Memory B cell (primary cell): Measurements from ENCODE around the gene TET3.

Experiments
- ATAC-seq: fragments of 150-1000 bp; cut with Tn5 transposase; 2 replicates; pipeline ENCODE4 v1.10.0; 2021; ENCODE audit warnings: low read depth, mild to moderate bottlenecking, moderate library complexity
- DNase-seq, 2 donors: peaks; one replicate each; pipeline ENCODE4 v3.0.0; 2022; ENCODE audit warnings: low spot score in 2 of 2
- H3K27ac Mint-ChIP-seq: one replicate; pipeline ENCODE4 v1.8.0; 2022; ENCODE audit warnings: mild to moderate bottlenecking, moderate library complexity, mixed read lengths
- H3K27me3 Mint-ChIP-seq: one replicate; pipeline ENCODE4 v1.8.0; 2022; ENCODE audit warnings: mixed read lengths
- H3K36me3 Mint-ChIP-seq: one replicate; pipeline ENCODE4 v1.8.0; 2022; ENCODE audit warnings: mild to moderate bottlenecking, mixed read lengths
- H3K4me1 Mint-ChIP-seq: one replicate; pipeline ENCODE4 v1.8.0; 2022; ENCODE audit warnings: mixed read lengths
- H3K4me3 Mint-ChIP-seq: one replicate; pipeline ENCODE4 v1.8.0; 2022; ENCODE audit warnings: mild to moderate bottlenecking, moderate library complexity, mixed read lengths
- H3K9me3 Mint-ChIP-seq: one replicate; pipeline ENCODE4 v1.8.0; 2022; ENCODE audit warnings: mixed read lengths

TET3 gene

GRCh38 chr2:73971722-73972121 lies 13.0 kb upstream of the TET3 start:
- peaks cover 30% of the 10 kb centered on the region for H3K4me1 Mint-ChIP-seq
- no peaks in the 10 kb centered on the region for H3K9me3 Mint-ChIP-seq
- ATAC-seq: no peak
- peak overlapping the region; percentile 11 for H3K4me3 Mint-ChIP-seq
- H3K27ac Mint-ChIP-seq: no peak overlapping the region
- H3K27me3 Mint-ChIP-seq: no peaks in the 10 kb centered on the region
- no peak for DNase-seq
- no peaks in the 10 kb centered on the region for H3K36me3 Mint-ChIP-seq

GRCh38 chr2:73972846-73973245 lies 11.9 kb upstream of the TET3 start:
- H3K4me1 Mint-ChIP-seq: peaks cover 30% of the 10 kb centered on the region
- H3K4me3 Mint-ChIP-seq: no peak overlapping the region
- ATAC-seq (peak; percentile 60), DNase-seq (no peak)
- no peak overlapping the region for H3K27ac Mint-ChIP-seq
- H3K27me3 Mint-ChIP-seq: no peaks in the 10 kb centered on the region
- H3K36me3 Mint-ChIP-seq: no peaks in the 10 kb centered on the region
- no peaks in the 10 kb centered on the region for H3K9me3 Mint-ChIP-seq

GRCh38 chr2:73975731-73976130 lies 9.0 kb upstream of the TET3 start:
- H3K9me3 Mint-ChIP-seq: no peaks in the 10 kb centered on the region
- H3K27me3 Mint-ChIP-seq: peaks cover 6% of the 10 kb centered on the region
- ATAC-seq: no peak
- H3K36me3 Mint-ChIP-seq: no peaks in the 10 kb centered on the region
- H3K4me3 Mint-ChIP-seq: no peak overlapping the region
- H3K27ac Mint-ChIP-seq: no peak overlapping the region
- DNase-seq: no peak
- peaks cover 36% of the 10 kb centered on the region for H3K4me1 Mint-ChIP-seq

- DNase-seq: no peak
- Mint-ChIP-seq H3K4me3 (no peak overlapping the region), H3K27ac (no peak overlapping the region), H3K4me1 (peaks cover 39% of the 10 kb centered on the region), H3K27me3 (peaks cover 6% of the 10 kb centered on the region), H3K9me3 (no peaks in the 10 kb centered on the region), H3K36me3 (no peaks in the 10 kb centered on the region)
- ATAC-seq: no peak
Observed at GRCh38 chr2:73976803-73977202, 7.9 kb upstream of the TET3 start.

- no peaks in the 10 kb centered on the region for H3K36me3 Mint-ChIP-seq
- peaks cover 6% of the 10 kb centered on the region for H3K27me3 Mint-ChIP-seq
- no peak for DNase-seq
- H3K4me3 Mint-ChIP-seq: no peak overlapping the region
- H3K9me3 Mint-ChIP-seq: no peaks in the 10 kb centered on the region
- H3K27ac Mint-ChIP-seq: no peak overlapping the region
- H3K4me1 Mint-ChIP-seq: peaks cover 43% of the 10 kb centered on the region
- no peak for ATAC-seq
Observed at GRCh38 chr2:73977466-73977865, 7.2 kb upstream of the TET3 start.

GRCh38 chr2:73979021-73979420 lies 5.7 kb upstream of the TET3 start:
- Mint-ChIP-seq H3K4me1 (peaks cover 39% of the 10 kb centered on the region), H3K9me3 (no peaks in the 10 kb centered on the region), H3K27ac (no peak overlapping the region), H3K27me3 (peaks cover 6% of the 10 kb centered on the region), H3K36me3 (no peaks in the 10 kb centered on the region), H3K4me3 (no peak overlapping the region)
- ATAC-seq: no peak
- no peak for DNase-seq

- H3K4me1 Mint-ChIP-seq: peaks cover 39% of the 10 kb centered on the region
- ATAC-seq (no peak), DNase-seq (no peak)
- H3K4me3 Mint-ChIP-seq: no peak overlapping the region
- no peak overlapping the region for H3K27ac Mint-ChIP-seq
- H3K27me3 Mint-ChIP-seq: peaks cover 6% of the 10 kb centered on the region
- no peaks in the 10 kb centered on the region for H3K9me3 Mint-ChIP-seq
- H3K36me3 Mint-ChIP-seq: no peaks in the 10 kb centered on the region
Observed at GRCh38 chr2:73979686-73980085, 5.0 kb upstream of the TET3 start.

- Mint-ChIP-seq H3K36me3 (no peaks in the 10 kb centered on the region), H3K27ac (no peak overlapping the region), H3K9me3 (no peaks in the 10 kb centered on the region), H3K4me1 (peaks cover 39% of the 10 kb centered on the region), H3K27me3 (peaks cover 6% of the 10 kb centered on the region), H3K4me3 (peak overlapping the region; percentile 85)
- ATAC-seq (no peak), DNase-seq (no peak)
Observed at GRCh38 chr2:73980566-73980965, 4.1 kb upstream of the TET3 start.

GRCh38 chr2:73981081-73982001 lies 3.4 kb upstream of the TET3 start:
- H3K4me3 Mint-ChIP-seq: peak overlapping the region; percentile 85
- H3K36me3 Mint-ChIP-seq: no peaks in the 10 kb centered on the region
- H3K9me3 Mint-ChIP-seq: no peaks in the 10 kb centered on the region
- H3K27ac Mint-ChIP-seq: no peak overlapping the region
- H3K4me1 Mint-ChIP-seq: peaks cover 45% of the 10 kb centered on the region
- DNase-seq (peak in 1 of 2 donors; percentile 32), ATAC-seq (no peak)
- peaks cover 6% of the 10 kb centered on the region for H3K27me3 Mint-ChIP-seq

GRCh38 chr2:73982140-73982617 lies 2.5 kb upstream of the TET3 start:
- DNase-seq: no peak
- no peak overlapping the region for H3K4me3 Mint-ChIP-seq
- H3K27ac Mint-ChIP-seq: no peak overlapping the region
- ATAC-seq: no peak
- no peaks in the 10 kb centered on the region for H3K9me3 Mint-ChIP-seq
- H3K27me3 Mint-ChIP-seq: peaks cover 6% of the 10 kb centered on the region
- peaks cover 51% of the 10 kb centered on the region for H3K4me1 Mint-ChIP-seq
- no peaks in the 10 kb centered on the region for H3K36me3 Mint-ChIP-seq

GRCh38 chr2:73983322-73984202 lies 1.1 kb upstream of the TET3 start:
- Mint-ChIP-seq H3K4me3 (peak overlapping the region; percentile 81), H3K27ac (peak overlapping the region; percentile 86), H3K9me3 (no peaks in the 10 kb centered on the region), H3K27me3 (peaks cover 6% of the 10 kb centered on the region), H3K36me3 (peaks cover 2% of the 10 kb centered on the region), H3K4me1 (peaks cover 65% of the 10 kb centered on the region)
- peak in 1 of 2 donors; percentile 32 for DNase-seq
- ATAC-seq: no peak

- Mint-ChIP-seq H3K9me3 (no peaks in the 10 kb centered on the region), H3K27ac (peak overlapping the region; percentile 91), H3K27me3 (no peaks in the 10 kb centered on the region), H3K36me3 (peaks cover 11% of the 10 kb centered on the region), H3K4me1 (peaks cover 62% of the 10 kb centered on the region), H3K4me3 (peak overlapping the region; percentile 72)
- DNase-seq: peak in 1 of 2 donors; percentile 74
- ATAC-seq: peak; percentile 24
Observed at GRCh38 chr2:73984922-73985307, 205 bp downstream of the TET3 start.

GRCh38 chr2:73985308-73986084 lies 786 bp downstream of the TET3 start:
- peak; percentile 71 for ATAC-seq
- peak overlapping the region; percentile 91 for H3K27ac Mint-ChIP-seq

More at GRCh38 chr2:73985308-73986084, 786 bp downstream of the TET3 start:
- H3K9me3 Mint-ChIP-seq: no peaks in the 10 kb centered on the region
- H3K36me3 Mint-ChIP-seq: peaks cover 15% of the 10 kb centered on the region
- H3K4me1 Mint-ChIP-seq: peaks cover 64% of the 10 kb centered on the region
- DNase-seq: peak; percentile 78 to 83
- H3K4me3 Mint-ChIP-seq: peak overlapping the region; percentile 86
- no peaks in the 10 kb centered on the region for H3K27me3 Mint-ChIP-seq
